Measurements from ENCODE around the gene ELOB. TPM values are rescaled to one million over a fixed set of nuclear protein-coding genes. Genes with fewer than 3 reads are reported as not detected.
A peak's percentile ranks its signal among the peaks of the same experiment; 100 is the strongest.

ELOB gene
- total RNA-seq, 1 donor from 2014 or later = 402 TPM

DNA sequence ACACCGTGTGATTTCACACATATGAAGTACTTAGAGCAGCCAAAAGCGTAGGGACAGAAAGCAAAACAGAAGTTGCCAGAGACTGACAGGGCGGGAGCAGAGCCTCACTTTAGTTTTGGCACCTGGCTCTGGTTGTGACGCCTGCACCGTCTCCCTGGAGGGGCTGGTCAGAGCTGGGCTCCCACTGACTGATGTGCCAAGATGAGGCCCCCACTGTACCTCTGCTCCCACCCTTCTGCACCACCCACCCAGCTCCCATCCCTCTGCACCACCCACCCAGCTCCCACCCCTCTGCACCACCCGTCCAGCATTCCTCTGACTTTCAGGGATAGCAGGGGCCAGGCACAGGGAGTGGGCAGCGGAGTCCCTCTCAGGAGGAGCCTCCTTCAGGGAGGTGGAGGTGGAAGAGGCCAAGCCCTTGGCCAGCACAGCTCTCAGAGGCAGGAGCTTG lies 36.7 kb upstream of the ELOB start:
- H3K36me3 ChIP-seq = no peaks in the 10 kb centered on the region
- Mint-ChIP-seq H3K4me3 (no peak overlapping the region), H3K36me3 (no peaks in the 10 kb centered on the region), H3K27me3 (ENCODE audit: insufficient read depth, low read depth) (peaks cover 9% of the 10 kb centered on the region), H3K4me1 (peaks cover 6% of the 10 kb centered on the region), H3K9me3 (peaks cover 2% of the 10 kb centered on the region), H3K27ac (no peak overlapping the region)
- no peaks in the 10 kb centered on the region for H3K9me3 ChIP-seq (ENCODE audit: low read depth)
- H3K79me2 ChIP-seq (ENCODE audit: low read depth) = no peaks in the 10 kb centered on the region
- no peaks in the 10 kb centered on the region for H3K4me1 ChIP-seq
- no peak overlapping the region for H2AFZ ChIP-seq (replicated peaks)
- no peaks in the 10 kb centered on the region for H3K27me3 ChIP-seq
- DNase-seq (ENCODE audit: low spot score) = no peak
- no peak overlapping the region for H3K4me3 ChIP-seq
- H3K9ac ChIP-seq = no peak overlapping the region
- no peak for TF ChIP-seq EZH2 (IDR thresholded peaks at IDR 0.05)
- no peak for TF ChIP-seq EZH2phosphoT487 (IDR thresholded peaks at IDR 0.05)
- TF ChIP-seq CTCF (IDR thresholded peaks at IDR 0.05) = no peak
- H3K4me2 ChIP-seq = no peak overlapping the region
- H3F3A ChIP-seq (ENCODE audit: low read depth) = no peaks in the 10 kb centered on the region
- no peaks in the 10 kb centered on the region for H4K20me1 ChIP-seq (ENCODE audit: low read depth)
- H3K27ac ChIP-seq = no peak overlapping the region

GRCh38 chr16:2811703-2812471 lies 34.8 kb upstream of the ELOB start:
- no peaks in the 10 kb centered on the region for H3K4me1 ChIP-seq
- H3K79me2 ChIP-seq (ENCODE audit: low read depth) = no peaks in the 10 kb centered on the region
- H4K20me1 ChIP-seq (ENCODE audit: low read depth) = no peaks in the 10 kb centered on the region
- Mint-ChIP-seq H3K9me3 (peaks cover 6% of the 10 kb centered on the region), H3K4me3 (no peak overlapping the region), H3K4me1 (peaks cover 6% of the 10 kb centered on the region), H3K27ac (no peak overlapping the region), H3K36me3 (no peaks in the 10 kb centered on the region), H3K27me3 (ENCODE audit: insufficient read depth, low read depth) (peaks cover 9% of the 10 kb centered on the region)
- DNase-seq (ENCODE audit: low spot score) = no peak
- TF ChIP-seq EZH2 (IDR thresholded peaks at IDR 0.05) (no peak), EZH2phosphoT487 (IDR thresholded peaks at IDR 0.05) (no peak), CTCF (IDR thresholded peaks at IDR 0.05) (no peak)
- no peaks in the 10 kb centered on the region for H3F3A ChIP-seq (ENCODE audit: low read depth)
- H3K4me3 ChIP-seq = no peak overlapping the region
- H3K27ac ChIP-seq = no peak overlapping the region
- no peaks in the 10 kb centered on the region for H3K27me3 ChIP-seq
- no peak overlapping the region for H2AFZ ChIP-seq (replicated peaks)
- H3K9me3 ChIP-seq (ENCODE audit: low read depth) = no peaks in the 10 kb centered on the region
- H3K4me2 ChIP-seq = no peak overlapping the region
- H3K9ac ChIP-seq = no peak overlapping the region
- no peaks in the 10 kb centered on the region for H3K36me3 ChIP-seq

- H3K36me3 Mint-ChIP-seq = no peaks in the 10 kb centered on the region
- H3K9me3 Mint-ChIP-seq = peaks cover 12% of the 10 kb centered on the region
- no peak overlapping the region for H2AFZ ChIP-seq (replicated peaks)
- peaks cover 7% of the 10 kb centered on the region for H3K27me3 Mint-ChIP-seq (ENCODE audit: insufficient read depth, low read depth)
- H3K27ac ChIP-seq = no peak overlapping the region
- H4K20me1 ChIP-seq (ENCODE audit: low read depth) = no peaks in the 10 kb centered on the region
- no peaks in the 10 kb centered on the region for H3K27me3 ChIP-seq
- H3K9me3 ChIP-seq (ENCODE audit: low read depth) = no peaks in the 10 kb centered on the region
- no peaks in the 10 kb centered on the region for H3K79me2 ChIP-seq (ENCODE audit: low read depth)
- H3F3A ChIP-seq (ENCODE audit: low read depth) = no peaks in the 10 kb centered on the region
- no peaks in the 10 kb centered on the region for H3K36me3 ChIP-seq
- H3K4me2 ChIP-seq = no peak overlapping the region
- H3K27ac Mint-ChIP-seq = no peak overlapping the region
- H3K9ac ChIP-seq = no peak overlapping the region
- peaks cover 3% of the 10 kb centered on the region for H3K4me1 Mint-ChIP-seq
- no peak for TF ChIP-seq EZH2phosphoT487 (IDR thresholded peaks at IDR 0.05)
- H3K4me3 ChIP-seq = no peak overlapping the region
- DNase-seq (ENCODE audit: low spot score) = no peak
- H3K4me1 ChIP-seq = no peaks in the 10 kb centered on the region
- H3K4me3 Mint-ChIP-seq = peak overlapping the region; percentile 43
These were observed 33.6 kb upstream of the ELOB start for GRCh38 chr16:2810651-2811050.

DNA sequence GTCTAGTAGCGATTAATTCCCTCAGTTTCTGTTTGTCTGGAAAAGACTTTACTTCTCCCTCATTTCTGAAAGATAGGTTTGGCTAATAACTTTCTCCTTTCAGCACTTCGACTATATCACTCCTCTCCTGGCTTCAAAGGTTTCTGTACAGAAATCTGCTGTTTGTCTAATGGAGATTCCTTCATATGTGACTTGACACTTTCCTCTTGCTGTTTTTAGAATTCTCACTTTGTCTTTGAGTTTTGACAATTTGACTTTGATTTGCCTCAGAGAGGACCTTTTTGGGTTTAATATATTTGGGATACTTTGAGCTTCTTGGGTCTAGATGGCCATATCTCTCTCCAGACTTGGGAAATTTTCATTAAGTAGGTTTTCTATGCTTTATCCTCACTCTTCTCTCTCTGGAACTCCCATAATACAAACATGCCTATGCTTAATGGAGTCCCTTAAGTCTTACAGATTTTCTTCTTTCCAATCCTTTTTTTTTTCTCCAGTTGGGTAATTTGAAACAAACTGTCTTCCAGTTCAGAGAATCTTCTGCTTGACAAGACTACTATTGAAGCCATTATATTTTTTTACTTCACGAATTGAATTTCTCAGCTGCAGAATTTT lies 32.2 kb upstream of the ELOB start:
- Histone ChIP-seq H3F3A (ENCODE audit: low read depth) (no peaks in the 10 kb centered on the region), H3K9ac (no peak overlapping the region), H3K4me1 (no peaks in the 10 kb centered on the region), H2AFZ (replicated peaks) (no peak overlapping the region), H3K27ac (no peak overlapping the region), H3K79me2 (ENCODE audit: low read depth) (no peaks in the 10 kb centered on the region), H3K27me3 (no peaks in the 10 kb centered on the region), H3K9me3 (ENCODE audit: low read depth) (no peaks in the 10 kb centered on the region), H3K4me2 (no peak overlapping the region), H4K20me1 (ENCODE audit: low read depth) (no peaks in the 10 kb centered on the region), H3K36me3 (no peaks in the 10 kb centered on the region), H3K4me3 (no peak overlapping the region)
- no peaks in the 10 kb centered on the region for H3K4me1 Mint-ChIP-seq
- H3K36me3 Mint-ChIP-seq = no peaks in the 10 kb centered on the region
- no peak overlapping the region for H3K4me3 Mint-ChIP-seq
- H3K27ac Mint-ChIP-seq = no peak overlapping the region
- peaks cover 20% of the 10 kb centered on the region for H3K9me3 Mint-ChIP-seq
- H3K27me3 Mint-ChIP-seq (ENCODE audit: insufficient read depth, low read depth) = peaks cover 11% of the 10 kb centered on the region
- no peak for DNase-seq (ENCODE audit: low spot score)
- TF ChIP-seq EZH2 (IDR thresholded peaks at IDR 0.05) (no peak), CTCF (IDR thresholded peaks at IDR 0.05) (no peak), EZH2phosphoT487 (IDR thresholded peaks at IDR 0.05) (no peak)

All from neural progenitor cell (in vitro differentiated cells).